K562 (cell line): ENCODE data around the gene TAS1R3. TPM values are rescaled to one million over a fixed set of nuclear protein-coding genes. Genes with fewer than 3 reads are reported as not detected.

Source experiments
- ATAC-seq: fragments of 200-7000 bp; cut with Tn5 transposase; 3 replicates; pipeline ENCODE4 v1.9.1; 2020; ENCODE audit warnings: moderate library complexity
- BruUV-seq: library from RNA; stranded (reverse); fragments of 400-500 nt; replicated peaks from 2 replicates; lab custom pipeline; 2021; lab: Mats Ljungman, UMichigan
- CTCF ChIA-PET: fragments of 300-600 bp; formaldehyde crosslinking; extraction: SDS; loops from one replicate; lab custom pipeline; 2021; ENCODE audit warnings: low intra/inter-chr PET ratio; lab: Yijun Ruan, JAX
- POLR2A ChIA-PET: fragments of 300-600, 350-650 bp; sonication (Branson Sonifier 250); formaldehyde crosslinking; extraction: SDS; loops from one replicate; lab custom pipeline; 2021; ENCODE audit warnings: antibody characterized with exemption, inconsistent platforms; lab: Yijun Ruan, JAX
- DNase-seq, 4 experiments: peaks; one replicate each; pipeline versions ENCODE4 v3.0.0 to v3.0.0-alpha.2; 2011 to 2018; ENCODE audit warnings: low spot score in 3 of 4, mixed read lengths in 3 of 4; ENCODE audit errors: extremely low read depth in 1 of 4
- FAIRE-seq: peaks from 2 replicates; lab custom pipeline; 2011; peaks lifted over from hg19 to GRCh38; lab: Jason Lieb, UNC
- H2AFZ ChIP-seq: 2 replicates; pipeline ENCODE4 v1.6.0; 2011; ENCODE audit warnings: low read depth, low read length, control low read depth, inconsistent platforms
- H3K27ac ChIP-seq: fragments of 200-600 bp; 3 replicates; pipeline ENCODE4 v1.8.0; 2011; ENCODE audit warnings: low read depth, mild to moderate bottlenecking, control low read depth, inconsistent platforms, low read length, moderate library complexity, mixed read lengths; ENCODE audit errors: extremely low read depth
- H3K27me3 ChIP-seq, 2 experiments: fragments of 300-600 bp in 1 of 2; 2 replicates in 1 of 2; 3 replicates in 1 of 2; pipeline versions ENCODE4 v1.6.0 to v1.8.0; 2011; ENCODE audit warnings: inconsistent platforms in 2 of 2, low read length in 2 of 2, mild to moderate bottlenecking in 1 of 2, mixed read lengths in 1 of 2, moderate library complexity in 1 of 2; ENCODE audit not compliant: control insufficient read depth in 2 of 2, insufficient read depth in 2 of 2
- H3K36me3 ChIP-seq: fragments of 300-600 bp; 3 replicates; pipeline ENCODE4 v1.8.0; 2011; ENCODE audit warnings: mild to moderate bottlenecking, low read length, inconsistent platforms; ENCODE audit not compliant: control insufficient read depth, insufficient read depth
- H3K4me1 ChIP-seq, 2 experiments: fragments of 200-600 bp in 1 of 2; replicated peaks in 1 of 2; 2 replicates in 1 of 2; 3 replicates in 1 of 2; pipeline versions ENCODE4 v1.5.1 to v1.8.0; 2011; ENCODE audit warnings: inconsistent platforms in 2 of 2, low read length in 2 of 2, mild to moderate bottlenecking in 1 of 2, mixed read lengths in 1 of 2, moderate library complexity in 1 of 2; ENCODE audit not compliant: control insufficient read depth in 2 of 2, insufficient read depth in 2 of 2
- H3K4me2 ChIP-seq: 2 replicates; pipeline ENCODE4 v1.6.1; 2011; ENCODE audit warnings: low read length, control low read depth, inconsistent platforms, mixed read lengths; ENCODE audit not compliant: insufficient read depth
- H3K4me3 ChIP-seq: fragments of 200-600 bp; sonication (generic), shearing (Covaris generic); 2 replicates; pipeline ENCODE4 v1.5.1; 2016; ENCODE audit warnings: control low read depth, inconsistent platforms
- H3K79me2 ChIP-seq: fragments of 200-600 bp; 3 replicates; pipeline ENCODE4 v1.8.0; 2011; ENCODE audit warnings: low read length, inconsistent platforms; ENCODE audit not compliant: control insufficient read depth, insufficient read depth
- H3K9ac ChIP-seq, 2 experiments: 2 replicates each; pipeline versions ENCODE4 v1.6.0 to v1.6.1; 2011; ENCODE audit warnings: low read depth in 2 of 2, low read length in 2 of 2, control low read depth in 1 of 2, inconsistent platforms in 1 of 2, mild to moderate bottlenecking in 1 of 2, mixed read lengths in 1 of 2; ENCODE audit not compliant: insufficient read depth in 1 of 2
- H3K9me1 ChIP-seq: one replicate; pipeline ENCODE4 v1.6.0; 2011; ENCODE audit warnings: inconsistent platforms, mild to moderate bottlenecking, low read length, moderate library complexity; ENCODE audit not compliant: control insufficient read depth, insufficient read depth
- H3K9me3 ChIP-seq: replicated peaks from 2 replicates; pipeline ENCODE4 v1.5.1; 2011; ENCODE audit warnings: low read depth, low read length, inconsistent platforms; ENCODE audit not compliant: control insufficient read depth, insufficient read depth
- H4K20me1 ChIP-seq: replicated peaks from 2 replicates; pipeline ENCODE4 v1.6.1; 2011; ENCODE audit warnings: low read length, inconsistent platforms, mixed read lengths; ENCODE audit not compliant: control insufficient read depth, insufficient read depth
- ARID4B ChIP-seq: sonication (generic); formaldehyde crosslinking; IDR thresholded peaks from 2 replicates; pipeline ENCODE4 v1.8.0; 2022; ENCODE audit warnings: mild to moderate bottlenecking, missing genetic modification reagents
- GABPA ChIP-seq: fragments of 200-800 bp; sonication (Bioruptor generic); conservative IDR thresholded peaks from 2 replicates; pipeline ENCODE4 v1.6.1; 2016; ENCODE audit warnings: low read depth, missing genetic modification characterization, missing compliant biosample characterization
- MYBL2 ChIP-seq, 2 experiments: fragments of 450-650 bp in 1 of 2; sonication (generic) in 1 of 2; formaldehyde crosslinking in 1 of 2; IDR thresholded peaks; 2 replicates each; pipeline versions ENCODE4 v1.6.1 to v1.8.1; 2017 to 2022; ENCODE audit warnings: borderline replicate concordance in 1 of 2, inconsistent platforms in 1 of 2, low read depth in 1 of 2, mild to moderate bottlenecking in 1 of 2, missing genetic modification reagents in 1 of 2, moderate library complexity in 1 of 2
- RBM22 ChIP-seq: fragments of 200-400 bp; formaldehyde crosslinking; IDR thresholded peaks from 2 replicates; pipeline ENCODE4 v1.6.1; 2018; ENCODE audit warnings: low read length, low read depth; ENCODE audit not compliant: poor library complexity, severe bottlenecking
- ZNF212 ChIP-seq: fragments of 450-650 bp; formaldehyde crosslinking; IDR thresholded peaks from 2 replicates; pipeline ENCODE4 v1.4.0; 2020; ENCODE audit warnings: mild to moderate bottlenecking
- WGBS: fragments of 100-300 bp; shearing (Covaris generic); methylation state at CpG from one replicate; pipeline ENCODE4 v1.1.6; 2016; ENCODE audit warnings: low coverage, mixed read lengths; ENCODE audit not compliant: insufficient coverage; ENCODE audit errors: missing lambda C conversion rate; 5-methylcytosine and 5-hydroxymethylcytosine counted together
- in situ Hi-C: fragments of 300-500 bp; cut with MboI; formaldehyde crosslinking; loops from 4 replicates; pipeline ENCODE4 v1.15.0; 2018; ENCODE audit warnings: inconsistent platforms, mixed read lengths
- intact Hi-C: fragments of 100-400 bp; cut with micrococcal nuclease; formaldehyde crosslinking; loops from 2 replicates; pipeline ENCODE4 v1.14.2; 2022
- polyA plus RNA-seq, 8 experiments: library from polyadenylated mRNA; depleted of rRNA in 4 of 8; stranded (reverse) in 5 of 8; unstranded in 3 of 8; fragments of >200 nt; fragmentation: Nextera tagmentation in 2 of 8; fragmentation: Illumina TruSeq in 1 of 8; extraction: Ambion mirVana in 2 of 8; extraction: Trizol in 1 of 8; gene quantifications; 2 replicates each; pipeline versions ENCODE4 v1.2.1 to v1.2.3, GENCODE V29; 2011 to 2014; ENCODE audit warnings: inconsistent platforms in 1 of 8, missing spikeins in 1 of 8
- total RNA-seq, 7 experiments: library from RNA; depleted of rRNA in 6 of 7; stranded (reverse); fragments of >200 nt in 6 of 7; fragmentation: Illumina TruSeq in 2 of 7; extraction: Trizol in 2 of 7; gene quantifications; 2 replicates each; pipeline versions ENCODE4 v1.2.1 to v1.2.3, GENCODE V29; 2011 to 2021; ENCODE audit warnings: low replicate concordance in 1 of 7

TAS1R3 gene
- total and polyA plus RNA-seq, 9 of the 15 experiments (the other 6 are each of a cell fraction or from before 2014, with no cell fraction given), result 0.07 to 0.13 TPM; not detected in 7

DNA sequence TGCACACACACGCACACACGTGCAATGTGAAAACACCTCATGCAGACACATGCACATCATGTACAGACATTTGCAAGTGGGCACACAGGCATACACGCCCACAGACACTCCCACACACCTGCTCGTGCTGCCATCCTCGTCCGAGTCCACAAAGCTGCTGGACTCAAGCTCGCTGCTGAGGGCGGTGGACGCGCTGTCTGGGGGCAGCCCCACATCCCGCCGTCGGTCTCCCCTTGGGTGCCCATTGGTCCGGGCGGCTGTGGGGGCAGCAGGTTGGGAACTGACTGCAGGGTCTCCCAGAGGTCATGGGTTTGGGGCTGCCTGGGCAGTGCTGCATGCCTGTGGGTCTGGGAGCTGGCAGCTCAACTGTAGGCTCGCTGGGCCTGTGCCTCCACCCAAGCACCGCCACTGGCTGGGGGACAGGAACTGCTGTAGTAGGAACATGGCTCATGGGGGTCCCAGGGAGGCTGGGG, 10.5 kb downstream of the TAS1R3 start:
- FAIRE-seq (no peak), ATAC-seq (no peak), DNase-seq (no peak)
- Histone ChIP-seq H3K79me2 (peaks cover 40% of the 10 kb centered on the region), H3K27me3 (no peaks in the 10 kb centered on the region), H4K20me1 (peaks cover 38% of the 10 kb centered on the region; the same call in 1 of the 2 replicates), H3K9me3 (peaks cover 2% of the 10 kb centered on the region; the same call in 1 of the 2 replicates), H3K27ac (no peak overlapping the region), H2AFZ (no peak overlapping the region), H3K4me2 (no peak overlapping the region), H3K9ac (no peak overlapping the region), H3K4me3 (no peak overlapping the region), H3K9me1 (peaks cover 11% of the 10 kb centered on the region), H3K4me1 (peaks cover 9 to 88% of the 10 kb centered on the region in 2 experiments; a peak in 3 of 5 replicates), H3K36me3 (peaks cover 83% of the 10 kb centered on the region; the same call in 2 of the 3 replicates)
- WGBS, result 92% methylated on average over 17 of the region's 17 CpGs
- TF ChIP-seq GABPA (no peak), ZNF212 (CRISPR knock-in tag) (no peak), MYBL2 (IDR thresholded peaks at IDR 0.05; ENCODE audit: low read depth) (no peak), MYBL2 (CRISPR knock-in tag; IDR thresholded peaks at IDR 0.05; ENCODE audit: borderline replicate concordance) (no peak), RBM22 (peak; percentile 57), ARID4B (0 out of 2 replicates have a peak, but pooled peaks have one; percentile 5)
- intact Hi-C loops, result no loop called here
- ChIA-PET POLR2A (interaction anchor here (0.6 to 1.0 kb wide), 2 partner anchors 10 to 35 kb away, joined by 3 to 4 read pairs; no protein-coding TSS in a partner anchor), CTCF (no interaction called here)
- in situ Hi-C loops, result no loop called here
- no TSS peak for BruUV-seq
